HUES6 (cell line): ENCODE data around the gene NR2F1-AS1.
"Not testable (repeated sequence)": the region's sequence is repeated elsewhere in the genome, so short reads cannot be mapped to it uniquely, and the experiment has no call there.

ENCODE experiments used
- H3K27ac ChIP-seq: 2 replicates; pipeline ENCODE4 v1.7.0; 2013; ENCODE audit warnings: low read depth, mild to moderate bottlenecking, low read length, inconsistent platforms
- H3K27me3 ChIP-seq: 2 replicates; pipeline ENCODE4 v1.6.1; 2013; ENCODE audit warnings: low read length; ENCODE audit not compliant: control insufficient read depth, insufficient read depth
- H3K36me3 ChIP-seq: 2 replicates; pipeline ENCODE4 v1.6.1; 2013; ENCODE audit warnings: low read length; ENCODE audit not compliant: control insufficient read depth, insufficient read depth
- H3K4me1 ChIP-seq: 2 replicates; pipeline ENCODE4 v1.6.1; 2013; ENCODE audit warnings: low read length; ENCODE audit not compliant: control insufficient read depth, insufficient read depth
- H3K4me3 ChIP-seq: 2 replicates; pipeline ENCODE4 v1.5.1; 2013; ENCODE audit warnings: low read depth, low read length
- H3K9ac ChIP-seq: one replicate; pipeline ENCODE4 v1.6.1; 2013; ENCODE audit warnings: mild to moderate bottlenecking, low read length
- H3K9me3 ChIP-seq: 2 replicates; pipeline ENCODE4 v1.6.1; 2013; ENCODE audit warnings: low read depth, low read length; ENCODE audit not compliant: control insufficient read depth, insufficient read depth

The NR2F1-AS1 gene

DNA sequence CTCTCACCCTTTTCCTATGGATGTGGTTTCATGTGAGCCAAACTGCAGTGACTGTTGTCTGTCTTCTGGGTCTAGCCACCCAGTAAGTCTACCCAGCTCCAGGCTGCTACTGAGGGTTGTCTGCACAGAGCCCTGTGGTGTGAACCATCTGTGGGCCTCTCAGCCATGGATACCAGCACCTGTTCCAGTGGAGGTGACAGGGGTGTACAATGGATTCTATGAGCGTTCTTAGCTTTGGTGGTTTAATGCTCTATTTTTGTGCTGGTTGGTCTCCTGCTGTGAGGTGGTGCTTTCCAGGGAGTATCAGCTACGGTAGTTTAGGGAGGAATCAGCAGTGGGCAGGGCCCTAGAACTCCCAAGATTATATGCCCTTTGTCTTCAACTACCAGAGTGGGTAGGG lies 186.7 kb downstream of the NR2F1-AS1 start:
- peaks cover 10% of the 10 kb centered on the region; the same call in 1 of the 2 replicates for H3K9me3 ChIP-seq
- H3K4me1 ChIP-seq: no peaks in the 10 kb centered on the region; the same call in 1 of the 2 replicates
- no peaks in the 10 kb centered on the region for H3K27me3 ChIP-seq
- H3K4me3 ChIP-seq: no peak overlapping the region
- no peak overlapping the region for H3K9ac ChIP-seq
- H3K27ac ChIP-seq: no peak overlapping the region
- H3K36me3 ChIP-seq: no peaks in the 10 kb centered on the region

DNA sequence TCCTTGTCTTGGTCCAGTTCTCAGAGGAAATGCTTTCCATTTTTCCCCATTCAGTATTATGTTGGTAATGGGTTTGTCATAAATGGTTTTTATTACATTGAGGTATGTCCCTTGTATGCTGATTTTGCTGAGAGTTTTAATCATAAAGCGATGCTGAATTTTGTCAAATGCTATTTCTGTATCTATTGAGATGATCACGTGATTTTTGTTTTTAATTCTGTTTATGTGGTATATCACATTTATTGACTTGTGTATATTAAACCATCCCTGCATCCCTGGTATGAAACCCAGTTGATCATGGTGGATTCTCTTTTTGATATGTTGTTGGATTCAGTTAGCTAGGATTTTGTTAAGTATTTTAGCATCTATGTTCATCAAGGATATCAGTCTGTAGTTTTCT lies 189.8 kb downstream of the NR2F1-AS1 start:
- not testable (repeated sequence) for H3K4me3 ChIP-seq, H3K27me3 ChIP-seq, H3K27ac ChIP-seq, H3K9ac ChIP-seq, H3K4me1 ChIP-seq, H3K9me3 ChIP-seq, H3K36me3 ChIP-seq

DNA sequence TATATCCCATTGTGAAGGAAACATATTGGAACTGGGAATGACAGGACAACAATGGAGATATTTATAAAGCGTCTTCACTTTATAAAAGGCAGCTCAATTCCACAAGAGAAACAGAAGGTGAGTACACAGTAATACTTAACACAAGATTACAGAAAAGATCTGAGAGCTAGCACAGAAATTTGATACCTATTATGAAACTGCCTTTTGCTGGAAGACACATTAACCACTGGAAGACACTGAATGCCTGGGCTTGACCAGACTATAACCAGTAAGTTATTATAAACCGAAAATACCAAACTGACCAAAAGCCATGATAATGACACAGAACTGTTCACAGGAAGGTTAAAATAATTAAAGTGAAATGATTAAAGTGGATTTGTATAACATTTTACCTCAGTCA lies 195.4 kb downstream of the NR2F1-AS1 start:
- Histone ChIP-seq H3K9me3 (0 out of 2 replicates have a peak, but pooled peaks cover 2% of the 10 kb centered on the region), H3K9ac (no peak overlapping the region), H3K4me1 (no peaks in the 10 kb centered on the region), H3K27me3 (no peaks in the 10 kb centered on the region), H3K4me3 (no peak overlapping the region), H3K27ac (no peak overlapping the region), H3K36me3 (no peaks in the 10 kb centered on the region)

DNA sequence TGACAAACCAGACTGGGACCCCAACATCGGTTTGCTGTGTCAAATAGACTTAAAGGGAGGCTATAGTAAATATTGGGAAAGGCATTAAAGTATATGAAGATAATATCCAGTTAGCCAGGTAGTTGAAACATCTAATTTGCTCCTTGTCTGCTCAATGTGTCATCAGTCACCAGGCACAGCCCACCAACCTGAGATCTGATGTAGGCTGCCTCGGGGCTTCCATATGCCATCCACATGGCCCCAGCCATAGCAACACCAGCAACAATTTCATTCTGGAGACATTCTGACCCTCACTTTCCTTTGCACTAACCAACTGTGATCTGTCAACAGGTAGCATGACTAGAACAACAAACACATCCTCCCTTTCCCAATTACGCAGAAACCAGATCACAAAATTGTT lies 196.0 kb downstream of the NR2F1-AS1 start:
- no peak overlapping the region for H3K4me3 ChIP-seq
- no peaks in the 10 kb centered on the region for H3K4me1 ChIP-seq
- no peaks in the 10 kb centered on the region for H3K9me3 ChIP-seq
- no peaks in the 10 kb centered on the region for H3K27me3 ChIP-seq
- H3K27ac ChIP-seq: no peak overlapping the region
- no peaks in the 10 kb centered on the region for H3K36me3 ChIP-seq
- no peak overlapping the region for H3K9ac ChIP-seq

DNA sequence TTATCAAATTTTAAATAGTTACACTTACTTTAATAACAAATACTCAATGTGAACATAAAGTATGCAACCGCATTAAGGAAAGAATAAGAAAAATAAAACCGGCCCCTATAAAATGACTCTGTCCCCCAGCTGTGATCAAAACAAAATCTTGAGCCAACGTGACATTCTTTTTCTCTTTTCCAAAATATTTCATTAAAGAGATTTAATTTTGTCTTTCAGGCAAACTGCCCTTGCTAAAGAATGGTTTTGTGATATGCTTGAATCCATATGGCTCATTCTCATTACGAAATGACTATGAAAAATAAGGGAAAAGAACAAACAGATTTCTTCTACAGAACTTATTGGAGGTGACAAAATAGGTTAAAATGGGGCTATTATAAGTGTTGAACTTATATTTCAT lies 197.0 kb downstream of the NR2F1-AS1 start:
- H3K27ac ChIP-seq: no peak overlapping the region
- H3K9me3 ChIP-seq: no peaks in the 10 kb centered on the region
- no peaks in the 10 kb centered on the region for H3K4me1 ChIP-seq
- no peak overlapping the region for H3K9ac ChIP-seq
- H3K36me3 ChIP-seq: no peaks in the 10 kb centered on the region
- no peak overlapping the region for H3K4me3 ChIP-seq
- no peaks in the 10 kb centered on the region for H3K27me3 ChIP-seq

- no peaks in the 10 kb centered on the region for H3K36me3 ChIP-seq
- no peak overlapping the region for H3K27ac ChIP-seq
- H3K27me3 ChIP-seq: no peaks in the 10 kb centered on the region
- H3K4me3 ChIP-seq: no peak overlapping the region
- no peaks in the 10 kb centered on the region for H3K9me3 ChIP-seq
- no peak overlapping the region for H3K9ac ChIP-seq
- no peaks in the 10 kb centered on the region for H3K4me1 ChIP-seq
These were observed 198.7 kb downstream of the NR2F1-AS1 start for GRCh38 chr5:93382188-93382825.

DNA sequence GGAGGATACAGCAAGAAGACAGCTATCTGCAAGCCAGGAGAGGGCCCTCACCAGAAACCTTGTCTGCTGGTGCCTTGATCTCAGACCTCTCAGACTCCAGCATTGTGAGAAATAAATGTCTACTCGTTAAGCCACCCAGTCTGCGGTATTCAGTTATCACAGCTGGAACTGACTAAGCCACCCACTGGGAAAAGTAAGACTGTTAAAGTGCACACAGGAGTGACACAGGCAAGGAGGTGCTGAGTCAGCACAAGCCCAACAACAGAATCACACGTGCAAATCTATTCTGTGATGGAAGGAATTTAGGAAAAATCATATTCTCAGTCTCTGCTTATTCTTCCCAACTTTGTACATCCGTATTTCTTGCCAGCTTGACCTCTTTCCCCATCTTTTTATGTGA lies 200.0 kb downstream of the NR2F1-AS1 start:
- Histone ChIP-seq H3K4me3 (no peak overlapping the region), H3K27ac (no peak overlapping the region), H3K27me3 (no peaks in the 10 kb centered on the region), H3K9me3 (no peaks in the 10 kb centered on the region), H3K36me3 (no peaks in the 10 kb centered on the region), H3K9ac (no peak overlapping the region), H3K4me1 (no peaks in the 10 kb centered on the region)

GRCh38 chr5:93378073-93378472 lies 202.9 kb downstream of the NR2F1-AS1 start:
- Histone ChIP-seq H3K4me3 (no peak overlapping the region), H3K27me3 (no peaks in the 10 kb centered on the region), H3K27ac (no peak overlapping the region)

GRCh38 chr5:93371893-93372292 lies 209.1 kb downstream of the NR2F1-AS1 start:
- Histone ChIP-seq H3K27me3 (no peaks in the 10 kb centered on the region), H3K4me1 (no peaks in the 10 kb centered on the region), H3K4me3 (no peak overlapping the region), H3K9me3 (no peaks in the 10 kb centered on the region; the same call in 1 of the 2 replicates), H3K9ac (no peak overlapping the region), H3K27ac (no peak overlapping the region), H3K36me3 (no peaks in the 10 kb centered on the region)

More at GRCh38 chr5:93378073-93378472, 202.9 kb downstream of the NR2F1-AS1 start:
- no peaks in the 10 kb centered on the region for H3K36me3 ChIP-seq
- no peaks in the 10 kb centered on the region; the same call in 1 of the 2 replicates for H3K9me3 ChIP-seq
- H3K4me1 ChIP-seq: no peaks in the 10 kb centered on the region
- no peak overlapping the region for H3K9ac ChIP-seq

DNA sequence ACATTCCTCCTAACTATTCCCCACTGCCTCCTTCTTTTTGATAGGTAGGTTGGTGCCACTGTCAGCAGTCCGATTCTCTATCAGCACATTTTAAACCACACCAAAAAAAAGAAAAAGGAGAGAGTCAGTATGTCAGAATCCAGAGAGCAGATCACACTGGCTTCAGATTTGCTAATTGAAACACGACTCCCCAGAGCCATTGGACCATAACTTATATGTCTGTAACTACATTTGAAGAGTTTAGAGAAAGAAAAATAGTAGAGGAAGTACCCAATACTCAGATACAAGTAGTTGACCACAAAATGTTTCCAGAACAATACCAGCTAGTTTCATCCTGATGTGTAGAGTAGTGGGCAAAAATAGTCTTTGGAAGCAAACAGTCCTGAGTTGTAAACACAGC lies 216.6 kb downstream of the NR2F1-AS1 start:
- Histone ChIP-seq H3K4me3 (no peak overlapping the region), H3K4me1 (no peaks in the 10 kb centered on the region; the same call in 1 of the 2 replicates), H3K27ac (no peak overlapping the region), H3K36me3 (no peaks in the 10 kb centered on the region), H3K9ac (no peak overlapping the region), H3K27me3 (no peaks in the 10 kb centered on the region), H3K9me3 (no peaks in the 10 kb centered on the region)

DNA sequence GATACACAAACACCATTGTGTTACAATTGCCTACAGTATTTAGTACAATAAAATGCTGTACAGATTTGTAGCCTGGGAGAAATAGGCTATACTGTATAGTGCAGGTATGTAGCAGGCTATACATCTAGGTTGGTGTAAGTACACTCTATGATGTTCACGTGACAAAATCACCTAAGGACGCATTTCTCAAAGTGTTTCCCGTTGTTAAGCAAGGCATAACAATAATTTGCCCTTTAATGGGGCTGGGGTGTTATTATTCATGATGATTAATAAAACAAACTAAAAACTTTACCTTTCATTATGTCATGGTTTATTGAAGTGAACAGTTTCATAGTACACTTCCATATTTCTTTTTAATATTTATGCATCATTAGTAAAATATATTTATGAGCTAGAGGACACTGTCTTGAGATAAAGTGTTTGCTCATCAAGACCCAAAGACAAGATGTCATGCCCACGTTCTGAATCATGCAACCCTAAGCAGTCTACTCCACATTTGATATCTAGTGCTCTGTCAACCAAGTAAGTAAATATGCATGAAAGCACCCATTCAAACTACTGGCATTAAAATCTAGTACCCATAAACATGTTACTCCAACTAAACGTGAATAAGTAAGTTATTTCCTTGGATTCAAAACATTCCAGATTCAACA lies 220.5 kb downstream of the NR2F1-AS1 start:
- no peak overlapping the region for H3K4me3 ChIP-seq
- H3K27ac ChIP-seq: no peak overlapping the region
- H3K27me3 ChIP-seq: no peaks in the 10 kb centered on the region
- H3K36me3 ChIP-seq: no peaks in the 10 kb centered on the region
- no peak overlapping the region for H3K9ac ChIP-seq
- no peaks in the 10 kb centered on the region; the same call in 1 of the 2 replicates for H3K4me1 ChIP-seq
- H3K9me3 ChIP-seq: no peaks in the 10 kb centered on the region
